GM21423 (cell line): ENCODE measurements around the gene BMX.

Source experiments
- ATAC-seq: cut with Tn5 transposase; IDR thresholded peaks from one replicate; pipeline ENCODE4 v1.9.1; 2021; ENCODE audit warnings: mild to moderate bottlenecking, moderate library complexity; ENCODE audit not compliant: unreplicated experiment

The BMX gene

GRCh38 chrX:15505101-15505500 is 4.5 kb downstream of the BMX start:
- ATAC-seq, result no peak

GRCh38 chrX:15507005-15507404 is 6.4 kb downstream of the BMX start:
- ATAC-seq, result no peak

DNA sequence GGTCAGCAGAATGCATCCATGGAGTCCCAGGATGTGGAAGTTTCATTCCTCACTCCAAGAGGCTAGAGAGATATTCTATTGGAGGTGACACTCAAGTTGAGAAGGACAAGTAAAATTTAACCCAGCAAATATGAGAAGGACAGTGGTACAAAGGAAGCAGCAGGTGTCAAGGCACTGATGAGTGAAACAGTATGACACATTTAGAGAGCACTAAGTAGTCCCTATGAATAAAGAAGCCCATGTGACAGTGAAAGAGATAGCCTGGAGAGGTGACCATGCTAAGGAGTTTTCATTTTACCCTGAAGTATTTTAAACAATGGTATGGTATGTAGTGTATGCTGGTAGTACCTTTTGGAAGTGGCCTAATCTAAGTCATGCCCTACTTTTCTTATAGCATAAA is 9.2 kb downstream of the BMX start:
- ATAC-seq, result no peak

GRCh38 chrX:15511563-15511962 is 11.0 kb downstream of the BMX start:
- ATAC-seq, result no peak

DNA sequence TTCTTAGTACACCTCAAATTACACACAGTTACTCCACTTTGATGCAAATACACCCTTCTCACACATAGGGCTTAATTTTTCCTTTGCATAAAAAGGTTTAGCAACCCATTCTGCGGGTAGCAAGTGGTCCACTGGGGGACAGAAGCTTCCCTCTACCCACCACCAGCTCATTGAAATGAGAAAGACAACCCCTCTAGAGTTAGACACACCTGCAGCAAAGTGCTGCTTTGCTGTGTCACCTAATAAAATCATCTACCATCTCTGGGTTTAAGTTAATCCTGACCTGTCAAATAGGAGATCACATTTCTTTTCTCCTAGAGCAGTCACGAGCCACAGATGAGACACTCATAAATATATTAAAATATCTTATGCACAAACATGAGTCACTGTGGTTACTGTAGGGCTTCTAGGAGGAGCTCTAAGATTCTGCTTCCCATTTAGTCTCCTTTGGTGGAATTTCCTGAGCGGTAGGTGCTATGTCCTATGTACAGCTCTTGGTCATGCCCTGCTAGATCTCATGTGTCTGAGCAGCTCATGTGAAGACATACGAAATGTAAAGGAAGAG is 11.9 kb downstream of the BMX start:
- no peak for ATAC-seq

GRCh38 chrX:15514279-15514678 is 13.7 kb downstream of the BMX start:
- no peak for ATAC-seq

GRCh38 chrX:15515931-15516330 is 15.3 kb downstream of the BMX start:
- ATAC-seq, result no peak

DNA sequence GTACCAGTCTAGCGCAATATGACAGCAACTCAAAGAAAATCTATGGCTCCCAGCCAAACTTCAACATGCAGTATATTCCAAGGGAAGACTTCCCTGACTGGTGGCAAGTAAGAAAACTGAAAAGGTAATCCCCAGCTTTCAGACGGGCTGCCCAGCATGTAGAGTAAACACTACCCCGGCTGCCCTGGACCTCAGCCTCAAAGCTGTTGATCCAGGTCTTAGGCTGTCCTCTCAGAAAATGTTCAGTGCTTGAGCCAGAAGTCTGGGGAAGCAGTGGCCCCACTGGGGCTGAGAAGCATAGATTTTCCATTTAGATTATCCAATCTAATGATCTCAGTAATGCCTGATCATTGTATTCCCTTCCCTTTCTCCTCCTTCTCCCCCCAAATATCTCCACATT is 21.9 kb downstream of the BMX start:
- no peak for ATAC-seq

GRCh38 chrX:15523088-15523487 is 22.5 kb downstream of the BMX start:
- no peak for ATAC-seq

DNA sequence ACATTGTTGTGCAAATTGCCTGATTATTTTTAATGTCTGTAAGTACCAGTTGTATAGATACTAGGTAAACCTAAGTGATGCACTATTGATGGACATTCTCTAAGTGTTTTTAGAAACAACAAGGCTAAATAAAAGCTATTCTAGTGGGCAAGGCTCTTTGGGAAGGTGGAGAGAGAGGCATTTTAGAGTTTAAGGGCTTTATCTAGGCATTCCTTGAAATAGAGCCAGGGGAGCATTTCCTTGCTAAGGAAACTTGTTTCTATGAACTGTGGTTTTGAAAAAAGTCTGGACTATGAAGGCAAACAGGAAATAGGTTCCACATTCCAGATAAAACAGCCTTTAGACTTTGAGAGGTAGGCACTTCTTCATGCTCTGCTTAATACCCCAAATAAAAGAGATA is 23.8 kb downstream of the BMX start:
- ATAC-seq, result no peak

DNA sequence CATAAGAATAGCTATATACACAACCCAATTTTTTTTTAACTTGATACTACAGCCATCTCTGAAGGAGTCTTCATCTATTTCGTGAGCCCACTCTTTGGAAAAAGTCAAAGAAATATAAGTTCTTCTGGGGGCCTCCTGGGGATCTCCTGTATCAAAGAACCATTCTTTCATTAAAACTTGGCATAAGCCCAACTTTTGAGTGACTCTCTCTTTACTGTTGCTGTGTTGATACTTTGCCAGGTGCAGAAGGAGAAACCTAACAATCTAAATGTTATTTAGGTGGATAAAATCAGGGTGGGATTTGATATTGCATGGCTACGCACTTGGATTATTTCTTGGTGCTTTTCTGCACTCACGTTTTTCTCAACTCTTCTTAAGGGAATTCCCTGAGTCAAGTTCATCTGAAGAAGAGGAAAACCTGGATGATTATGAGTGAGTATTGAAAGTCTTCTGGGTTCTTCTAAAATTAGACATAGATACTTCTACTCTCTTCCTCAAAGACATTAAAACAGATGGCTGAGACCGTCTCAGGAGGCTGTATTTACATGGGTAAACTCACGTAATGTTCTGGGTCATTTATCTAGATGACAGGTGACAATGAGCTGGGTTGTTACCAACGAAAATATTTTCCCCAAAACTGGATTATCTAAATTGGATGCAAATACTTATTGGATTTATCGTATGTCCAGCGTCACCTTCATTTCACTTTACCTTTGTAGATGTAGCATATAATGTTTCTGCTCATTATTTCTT is 25.2 kb downstream of the BMX start:
- ATAC-seq, result no peak

DNA sequence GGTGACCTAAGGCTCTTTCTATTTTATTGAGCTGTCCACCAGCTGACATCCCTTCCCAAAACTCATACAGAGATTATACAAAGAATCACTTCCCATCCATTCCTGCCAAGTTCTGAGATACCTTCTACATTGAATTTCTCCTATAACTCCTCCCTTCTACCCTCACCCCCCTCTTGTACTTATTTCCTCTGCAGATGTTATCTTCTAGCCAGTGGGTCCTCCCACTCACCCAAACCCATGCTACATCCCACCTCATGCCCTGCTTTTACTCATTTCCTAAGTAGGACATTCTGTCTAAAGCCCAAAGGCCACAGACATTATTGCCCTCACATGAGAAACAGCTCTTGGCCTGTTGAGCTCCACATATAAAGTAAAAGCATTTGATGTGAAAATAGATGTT is 28.6 kb downstream of the BMX start:
- no peak for ATAC-seq

- no peak for ATAC-seq
These were observed 29.7 kb downstream of the BMX start for GRCh38 chrX:15530318-15530717.

DNA sequence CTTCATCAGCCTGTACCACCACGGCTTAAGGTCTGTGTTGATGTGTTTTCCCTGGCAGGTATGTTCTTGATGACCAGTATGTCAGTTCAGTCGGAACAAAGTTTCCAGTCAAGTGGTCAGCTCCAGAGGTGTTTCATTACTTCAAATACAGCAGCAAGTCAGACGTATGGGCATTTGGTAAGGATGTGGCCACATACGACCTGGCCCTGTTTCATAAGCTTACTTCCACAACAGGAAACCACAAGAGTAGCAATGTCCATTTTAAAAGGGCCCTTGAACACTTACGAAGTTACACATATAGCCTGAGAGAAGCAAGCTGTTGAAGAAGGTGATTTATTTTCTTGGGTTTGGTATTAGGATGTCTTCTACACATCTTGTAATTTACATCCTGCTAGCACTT is 46.1 kb downstream of the BMX start:
- ATAC-seq, result no peak

GRCh38 chrX:15547356-15547755 is 46.7 kb downstream of the BMX start:
- no peak for ATAC-seq

DNA sequence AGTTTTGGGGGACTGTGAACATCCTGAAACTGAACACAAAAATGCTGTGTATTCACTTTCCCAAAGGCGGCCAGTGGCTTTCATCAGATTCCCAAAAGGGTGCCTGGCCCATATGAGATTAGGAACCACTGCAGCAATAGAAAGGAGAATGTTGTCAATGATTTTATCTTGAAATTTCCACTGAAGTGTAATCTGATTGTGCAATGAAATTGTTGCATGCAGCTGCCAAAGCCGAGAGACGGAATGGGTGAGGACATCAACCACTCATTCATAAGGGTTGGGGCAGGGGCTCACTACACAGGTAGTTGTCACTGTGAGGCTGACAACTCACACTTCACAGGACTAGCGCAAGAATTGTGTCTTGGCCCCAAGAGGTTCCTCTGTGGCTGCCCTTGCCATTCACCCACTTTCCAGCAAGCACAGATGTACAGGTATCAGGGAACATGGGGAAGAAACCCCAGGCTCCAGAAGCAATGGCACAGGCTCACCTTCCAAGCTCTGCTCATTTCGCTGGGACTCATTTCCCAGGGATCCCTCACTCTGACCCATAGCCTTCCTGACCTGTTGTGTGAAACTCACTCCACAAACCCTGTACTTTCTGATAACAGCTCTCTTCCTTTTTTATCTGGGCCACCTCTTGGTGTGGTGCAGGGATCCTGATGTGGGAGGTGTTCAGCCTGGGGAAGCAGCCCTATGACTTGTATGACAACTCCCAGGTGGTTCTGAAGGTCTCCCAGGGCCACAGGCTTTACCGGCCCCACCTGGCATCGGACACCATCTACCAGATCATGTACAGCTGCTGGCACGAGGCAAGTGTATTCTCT is 48.8 kb downstream of the BMX start:
- ATAC-seq, result no peak

- no peak for ATAC-seq
These were observed 58.6 kb downstream of the BMX start for GRCh38 chrX:15559227-15559626.

- ATAC-seq, result no peak
These were observed 60.3 kb downstream of the BMX start for GRCh38 chrX:15560924-15561323.

GRCh38 chrX:15563056-15563455 is 62.4 kb downstream of the BMX start:
- no peak for ATAC-seq

DNA sequence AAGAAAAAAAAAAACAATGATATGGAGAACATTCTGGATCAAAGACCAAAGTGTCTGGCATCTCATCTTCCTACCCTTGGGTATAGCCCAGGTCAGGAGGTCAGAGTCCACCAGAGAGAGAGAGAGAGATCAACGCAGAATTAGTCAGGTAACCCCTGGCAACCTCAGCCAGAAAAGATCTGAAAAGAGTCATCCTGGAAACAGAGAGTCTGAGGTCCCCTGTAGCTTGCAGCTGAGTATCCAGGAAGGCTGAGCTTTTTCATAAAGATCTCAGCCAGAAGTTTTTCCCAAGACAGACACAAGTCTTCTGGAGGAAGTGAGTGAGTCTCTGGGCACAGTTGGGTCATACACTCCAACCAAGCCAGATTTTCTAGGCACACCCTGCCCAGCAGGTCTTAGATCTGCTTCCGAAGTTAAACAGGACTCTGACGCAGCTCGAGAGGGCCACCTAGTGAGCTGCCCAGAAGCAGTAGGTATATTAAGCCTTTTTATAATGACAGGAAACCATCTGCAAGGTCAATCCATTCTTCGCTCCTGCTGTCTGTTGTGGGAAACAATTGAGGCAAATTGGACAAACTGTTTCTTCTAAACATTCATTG is 64.5 kb downstream of the BMX start:
- ATAC-seq, result no peak

DNA sequence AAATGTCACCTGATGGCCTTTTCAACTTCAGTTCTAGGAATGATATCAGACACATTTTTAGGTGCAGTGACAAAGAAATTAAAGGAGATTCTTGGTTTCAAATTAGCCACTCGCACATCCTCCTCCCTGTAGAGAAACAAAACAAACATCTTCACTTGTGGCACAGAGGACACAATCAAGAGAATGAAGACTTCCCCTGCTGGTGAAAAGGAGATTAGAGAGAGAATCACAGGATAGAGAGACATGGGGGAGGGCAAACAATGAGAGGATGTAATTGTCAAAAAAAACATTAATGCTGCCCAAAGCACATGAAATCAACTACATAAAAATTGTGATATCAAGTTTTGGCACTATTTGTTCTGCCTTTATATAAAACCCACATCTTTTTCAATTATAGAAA is 65.6 kb downstream of the BMX start:
- no peak for ATAC-seq

- ATAC-seq, result no peak
These were observed 66.7 kb downstream of the BMX start for GRCh38 chrX:15567267-15567666.
